Dedifferentiated amniotic fluid mesenchymal stem cell (primary cell): ENCODE data around the gene MYO1C.
"Not testable (repeated sequence)": the region's sequence is repeated elsewhere in the genome, so short reads cannot be mapped to it uniquely, and the experiment has no call there.

Source experiments
- DNase-seq: peaks from one replicate; pipeline ENCODE4 v3.0.0-alpha.2; 2016; ENCODE audit errors: extremely low spot score

MYO1C gene

GRCh38 chr17:1464186-1464585, 28.3 kb downstream of the MYO1C start:
- DNase-seq: no peak

GRCh38 chr17:1462164-1463112, 30.0 kb downstream of the MYO1C start:
- DNase-seq: no peak

- no peak for DNase-seq
Measured at GRCh38 chr17:1461198-1461944, 31.1 kb downstream of the MYO1C start.

GRCh38 chr17:1460233-1460632, 32.3 kb downstream of the MYO1C start:
- DNase-seq: no peak

- peak; percentile 92 for DNase-seq
Measured at GRCh38 chr17:1455797-1456599, 36.5 kb downstream of the MYO1C start, which contains the start of gene CRK. CRK (minus strand) TSS chr17:1456232; CDS start chr17:1456117, 115 bp downstream.

- DNase-seq: peak; percentile 68
Measured at GRCh38 chr17:1455291-1455796, 37.1 kb downstream of the MYO1C start.

- DNase-seq: no peak
Measured at GRCh38 chr17:1454541-1454940, 37.9 kb downstream of the MYO1C start.

- DNase-seq: not testable (repeated sequence)
Measured at GRCh38 chr17:1453694-1454093, 38.8 kb downstream of the MYO1C start.

GRCh38 chr17:1452836-1453235, 39.6 kb downstream of the MYO1C start:
- no peak for DNase-seq

GRCh38 chr17:1450261-1450660, 42.2 kb downstream of the MYO1C start:
- DNase-seq: not testable (repeated sequence)

- no peak for DNase-seq
Measured at GRCh38 chr17:1449412-1449967, 43.0 kb downstream of the MYO1C start.

GRCh38 chr17:1447052-1447451, 45.4 kb downstream of the MYO1C start:
- DNase-seq: no peak

GRCh38 chr17:1446201-1446600, 46.3 kb downstream of the MYO1C start:
- no peak for DNase-seq

- DNase-seq: not testable (repeated sequence)
Measured at GRCh38 chr17:1445695-1446094, 46.8 kb downstream of the MYO1C start.

GRCh38 chr17:1442721-1443120, 49.8 kb downstream of the MYO1C start:
- DNase-seq: not testable (repeated sequence)

- DNase-seq: no peak
Measured at GRCh38 chr17:1442187-1442586, 50.3 kb downstream of the MYO1C start.

- no peak for DNase-seq
Measured at GRCh38 chr17:1440921-1441320, 51.6 kb downstream of the MYO1C start.

- peak; percentile 42 for DNase-seq
Measured at GRCh38 chr17:1438593-1439083, 53.8 kb downstream of the MYO1C start.

GRCh38 chr17:1435326-1435725, 57.2 kb downstream of the MYO1C start:
- no peak for DNase-seq

GRCh38 chr17:1434150-1434549, 58.3 kb downstream of the MYO1C start:
- DNase-seq: no peak

GRCh38 chr17:1431631-1432104, 60.8 kb downstream of the MYO1C start:
- DNase-seq: no peak
